Measurements from ENCODE around the gene STXBP4.

- TF ChIP-seq POLR2AphosphoS5 (IDR thresholded peaks at IDR 0.05; ENCODE audit: borderline replicate concordance, low read depth, low read length) (no peak), EZH2 (IDR thresholded peaks at IDR 0.05) (no peak)
Measured at GRCh38 chr17:54944796-54945195, 23.8 kb upstream of the STXBP4 start.
